Neutrophil (primary cell): ENCODE results near the gene KRT26.

Experiments used
- H3K27ac ChIP-seq: fragments of 200-600 bp; sonication (generic); 2 replicates; pipeline ENCODE4 v1.5.1; 2016; ENCODE audit warnings: mild to moderate bottlenecking, moderate library complexity
- H3K27me3 ChIP-seq: fragments of 200-600 bp; sonication (generic); 2 replicates; pipeline ENCODE4 v1.6.0; 2016; ENCODE audit warnings: mild to moderate bottlenecking
- H3K36me3 ChIP-seq: fragments of 200-600 bp; sonication (generic); 2 replicates; pipeline ENCODE4 v1.5.1; 2017
- H3K4me1 ChIP-seq, 2 experiments: fragments of 200-600 bp in 1 of 2; sonication (generic) in 1 of 2; 1 replicate in 1 of 2; 2 replicates in 1 of 2; pipeline versions ENCODE4 v1.5.1 to v1.6.1; 2013 to 2016; ENCODE audit warnings: low read depth in 1 of 2, low read length in 1 of 2, mild to moderate bottlenecking in 1 of 2, moderate library complexity in 1 of 2; ENCODE audit not compliant: control insufficient read depth in 1 of 2, insufficient read depth in 1 of 2
- H3K4me3 ChIP-seq, 2 experiments: fragments of 200-600 bp in 1 of 2; sonication (generic) in 1 of 2; 1 replicate in 1 of 2; 2 replicates in 1 of 2; pipeline ENCODE4 v1.5.1; 2013 to 2016; ENCODE audit warnings: low read depth in 1 of 2, low read length in 1 of 2, mild to moderate bottlenecking in 1 of 2, moderate library complexity in 1 of 2
- H3K9me3 ChIP-seq: fragments of 200-600 bp; sonication (generic); 2 replicates; pipeline ENCODE4 v1.5.1; 2016
- TF ChIP-seq, protein P1 (sequence below): fragments of 200-600 bp; sonication (generic); IDR thresholded peaks from 2 replicates; pipeline ENCODE4 v1.5.1; 2016; ENCODE audit warnings: antibody characterized with exemption

Gene KRT26

DNA sequence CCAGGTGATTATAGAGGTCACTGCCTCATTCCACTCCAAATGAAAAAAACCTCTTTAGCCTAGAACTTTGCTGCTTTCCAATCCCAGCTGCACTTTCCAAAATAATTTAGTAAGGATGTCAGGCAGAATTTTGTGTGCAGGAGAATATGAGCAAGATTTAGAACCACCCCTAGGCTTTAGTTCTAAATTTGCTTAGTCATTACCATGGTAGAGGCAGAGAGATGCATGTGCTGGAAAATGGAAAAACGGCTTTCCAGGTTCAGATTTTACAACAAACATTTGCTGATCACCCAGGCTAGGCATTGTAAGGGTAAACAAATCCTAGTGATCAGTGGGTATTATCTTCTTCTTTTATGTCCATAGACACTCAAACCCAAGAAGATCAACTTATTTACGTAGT lies 6.3 kb downstream of the KRT26 start:
- H3K9me3 ChIP-seq: peaks cover 9% of the 10 kb centered on the region
- H3K4me1 ChIP-seq: no peaks in the 10 kb centered on the region
- H3K27ac ChIP-seq: no peak overlapping the region
- no peak overlapping the region for H3K4me3 ChIP-seq
- H3K27me3 ChIP-seq: peaks cover 56% of the 10 kb centered on the region
- no peaks in the 10 kb centered on the region for H3K36me3 ChIP-seq
- TF ChIP-seq, protein P1, sequence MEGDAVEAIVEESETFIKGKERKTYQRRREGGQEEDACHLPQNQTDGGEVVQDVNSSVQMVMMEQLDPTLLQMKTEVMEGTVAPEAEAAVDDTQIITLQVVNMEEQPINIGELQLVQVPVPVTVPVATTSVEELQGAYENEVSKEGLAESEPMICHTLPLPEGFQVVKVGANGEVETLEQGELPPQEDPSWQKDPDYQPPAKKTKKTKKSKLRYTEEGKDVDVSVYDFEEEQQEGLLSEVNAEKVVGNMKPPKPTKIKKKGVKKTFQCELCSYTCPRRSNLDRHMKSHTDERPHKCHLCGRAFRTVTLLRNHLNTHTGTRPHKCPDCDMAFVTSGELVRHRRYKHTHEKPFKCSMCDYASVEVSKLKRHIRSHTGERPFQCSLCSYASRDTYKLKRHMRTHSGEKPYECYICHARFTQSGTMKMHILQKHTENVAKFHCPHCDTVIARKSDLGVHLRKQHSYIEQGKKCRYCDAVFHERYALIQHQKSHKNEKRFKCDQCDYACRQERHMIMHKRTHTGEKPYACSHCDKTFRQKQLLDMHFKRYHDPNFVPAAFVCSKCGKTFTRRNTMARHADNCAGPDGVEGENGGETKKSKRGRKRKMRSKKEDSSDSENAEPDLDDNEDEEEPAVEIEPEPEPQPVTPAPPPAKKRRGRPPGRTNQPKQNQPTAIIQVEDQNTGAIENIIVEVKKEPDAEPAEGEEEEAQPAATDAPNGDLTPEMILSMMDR: no peak

DNA sequence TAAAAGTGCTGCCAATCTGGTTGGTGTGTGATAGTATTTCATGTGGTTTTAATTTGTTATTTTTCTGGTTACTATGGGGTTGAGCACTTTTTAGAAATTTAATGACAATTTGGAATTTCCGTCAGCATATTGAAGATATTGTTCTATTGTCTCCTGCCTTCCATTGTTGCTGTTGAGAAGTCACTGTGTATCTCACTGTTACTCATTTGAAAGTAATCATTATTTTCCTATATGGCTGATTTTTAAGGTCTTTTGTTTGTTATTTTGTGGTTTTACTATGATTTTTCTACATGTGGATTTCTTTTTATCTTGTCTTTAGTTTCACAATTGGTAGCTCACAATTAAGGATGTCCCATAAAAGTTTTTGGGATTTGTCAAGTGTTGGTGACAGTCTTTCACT lies 8.2 kb downstream of the KRT26 start:
- TF ChIP-seq, protein P1: no peak
- Histone ChIP-seq H3K4me1 (no peaks in the 10 kb centered on the region), H3K4me3 (no peak overlapping the region), H3K27ac (no peak overlapping the region), H3K27me3 (peaks cover 37% of the 10 kb centered on the region), H3K36me3 (no peaks in the 10 kb centered on the region), H3K9me3 (peaks cover 9% of the 10 kb centered on the region)

DNA sequence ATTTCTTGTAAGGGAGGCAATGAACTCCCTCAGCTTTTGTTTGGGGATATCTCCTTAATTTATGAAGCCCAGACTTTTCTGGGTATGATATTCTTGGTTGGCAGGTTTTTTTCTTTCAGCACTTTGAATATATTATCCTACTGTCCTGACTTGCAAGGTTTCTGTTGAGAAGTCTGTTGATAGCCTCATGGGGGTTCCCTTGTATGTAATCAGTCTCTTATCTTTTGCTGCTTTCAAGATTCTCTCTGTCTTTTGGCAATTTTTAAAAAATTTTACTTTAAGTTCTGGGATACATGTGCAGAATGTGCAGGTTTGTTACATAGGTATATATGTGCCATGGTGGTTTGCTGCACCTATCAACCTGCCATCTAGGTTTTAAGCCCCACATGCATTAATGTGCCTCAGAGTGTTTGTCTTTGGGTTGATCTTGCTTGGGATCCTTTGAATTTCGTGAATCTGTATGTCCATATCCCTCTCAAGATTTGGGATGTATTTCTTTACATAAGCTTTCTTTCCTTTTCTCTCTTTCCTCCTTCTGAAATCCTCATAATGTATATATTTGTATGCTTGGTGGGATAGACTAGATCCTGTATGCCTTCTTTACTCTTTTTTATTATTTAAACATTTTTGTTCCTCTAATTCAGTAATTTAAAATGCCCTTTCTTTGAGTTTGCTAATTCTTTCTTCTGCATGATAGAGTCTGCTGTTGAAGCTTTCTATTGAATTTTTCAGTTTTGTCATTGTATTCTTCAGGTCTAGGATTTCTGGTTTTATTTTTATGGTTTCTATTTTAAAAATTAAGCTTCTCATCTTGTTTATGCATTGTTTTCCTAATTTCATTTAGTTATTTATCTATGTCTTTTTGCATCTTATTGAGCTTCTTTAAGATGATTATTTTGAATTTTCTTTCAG lies 11.6 kb downstream of the KRT26 start:
- no peak overlapping the region for H3K4me3 ChIP-seq
- peaks cover 9% of the 10 kb centered on the region for H3K9me3 ChIP-seq
- H3K27ac ChIP-seq: no peak overlapping the region
- TF ChIP-seq, protein P1: no peak
- H3K36me3 ChIP-seq: no peaks in the 10 kb centered on the region
- peaks cover 21% of the 10 kb centered on the region for H3K27me3 ChIP-seq
- H3K4me1 ChIP-seq: no peaks in the 10 kb centered on the region

DNA sequence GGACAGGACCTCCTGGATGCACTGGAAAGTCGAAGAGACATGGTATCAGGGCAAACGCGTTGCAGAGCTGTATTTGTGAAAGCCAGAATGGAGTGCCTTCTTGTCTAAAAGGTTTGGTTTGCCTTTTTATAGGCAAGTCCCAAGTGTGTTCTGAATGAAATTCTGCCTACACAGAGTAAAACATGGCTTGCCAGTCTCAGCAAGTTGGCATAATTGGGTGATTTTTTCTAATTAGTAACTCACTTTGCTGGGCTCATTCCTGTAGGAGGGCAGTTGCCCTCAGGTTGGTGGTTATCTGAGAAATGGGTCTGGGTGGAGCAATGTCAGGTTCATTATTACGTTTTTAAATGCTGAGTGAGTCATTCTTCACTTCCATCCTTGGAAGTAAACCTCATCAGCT lies 16.8 kb downstream of the KRT26 start, which contains the start of gene KRT25:
KRT25 (minus strand) TSS at position 101 of the 400 bp plus-strand sequence; CDS start at position 41, 60 bp downstream.
- H3K36me3 ChIP-seq: no peaks in the 10 kb centered on the region
- H3K4me1 ChIP-seq: no peaks in the 10 kb centered on the region
- TF ChIP-seq, protein P1: no peak
- peaks cover 60% of the 10 kb centered on the region for H3K27me3 ChIP-seq
- no peaks in the 10 kb centered on the region for H3K9me3 ChIP-seq
- no peak within 1 kb of the TSS for H3K27ac ChIP-seq
- H3K4me3 ChIP-seq: no peak within 1 kb of the TSS

DNA sequence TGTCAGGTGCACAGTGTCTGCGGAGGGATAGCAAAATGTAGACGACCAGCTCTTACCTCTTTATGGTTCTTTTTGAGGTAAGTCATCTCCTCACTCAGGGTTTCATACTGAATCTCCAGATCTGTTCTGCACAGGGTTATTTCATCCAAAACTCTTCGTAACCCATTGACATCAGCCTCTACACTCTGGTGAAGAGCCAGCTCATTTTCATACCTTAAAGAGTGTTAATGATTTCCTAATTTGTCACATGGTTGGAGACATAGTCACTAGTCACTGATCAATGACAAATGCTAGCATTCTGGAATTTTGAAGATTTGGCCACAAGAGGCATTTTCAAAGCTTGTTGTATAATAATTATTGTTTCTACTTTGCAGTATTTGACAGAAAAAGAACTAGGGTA lies 18.2 kb downstream of the KRT26 start:
- Histone ChIP-seq H3K27me3 (peaks cover 73% of the 10 kb centered on the region), H3K27ac (no peak overlapping the region), H3K9me3 (no peaks in the 10 kb centered on the region), H3K4me1 (no peaks in the 10 kb centered on the region), H3K36me3 (no peaks in the 10 kb centered on the region), H3K4me3 (no peak overlapping the region)
- TF ChIP-seq, protein P1: no peak
